ENCODE data around the gene GFOD1. TPM values are rescaled to one million over a fixed set of nuclear protein-coding genes. Genes with fewer than 3 reads are reported as not detected.
"Not testable (repeated sequence)": the region's sequence is repeated elsewhere in the genome, so short reads cannot be mapped to it uniquely, and the experiment has no call there.

The GFOD1 gene
- total RNA-seq, 4 donors from 2014 or later: 16.1 to 30.7 (median 22.9) TPM

- DNase-seq: no peak
- intact Hi-C loops (cut with DNase I): no loop called here
- H3K9me3 ChIP-seq: no peaks in the 10 kb centered on the region
- no peaks in the 10 kb centered on the region for H3K36me3 ChIP-seq
- H3K4me3 ChIP-seq: no peak overlapping the region
- H3K4me1 ChIP-seq: peaks cover 6 to 58% (median 8%) of the 10 kb centered on the region in 3 donors
- no peaks in the 10 kb centered on the region for H3K27me3 ChIP-seq
- WGBS, 2 donors: 56 to 66% methylated on average over 3 of the region's 4 CpGs
- TF ChIP-seq CTCF (IDR thresholded peaks at IDR 0.05) (no peak), POLR2A (IDR thresholded peaks at IDR 0.05) (no peak)
- H3K27ac ChIP-seq: peak overlapping the region in 1 of 4 donors; percentile 33
Observed at GRCh38 chr6:13435477-13436246, 51.7 kb downstream of the GFOD1 start.

DNA sequence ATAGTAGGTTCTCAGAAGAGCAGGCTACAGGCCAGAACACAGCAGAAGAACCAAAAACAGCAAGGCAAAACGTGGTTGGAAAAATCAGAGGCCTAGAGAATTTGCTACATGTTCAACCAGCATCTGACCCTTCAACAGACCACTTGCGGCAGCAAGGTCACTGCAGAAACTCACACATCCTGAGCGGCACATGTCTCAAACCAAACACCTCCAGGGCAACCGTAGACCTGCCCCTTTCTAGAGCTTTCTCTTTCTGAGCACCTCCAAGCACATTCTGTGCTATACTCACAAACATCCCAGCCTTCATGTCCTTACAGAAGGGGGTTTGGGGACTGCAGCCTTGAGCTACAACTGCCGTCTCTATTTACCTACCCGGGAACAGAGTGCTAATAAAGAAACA, 52.6 kb downstream of the GFOD1 start:
- intact Hi-C loops (cut with DNase I): no loop called here
- H3K36me3 ChIP-seq: no peaks in the 10 kb centered on the region
- TF ChIP-seq CTCF (IDR thresholded peaks at IDR 0.05): no peak
- no peak for TF ChIP-seq POLR2A (IDR thresholded peaks at IDR 0.05)
- WGBS, 2 donors: 86 to 87% methylated on average over 6 of the region's 6 CpGs
- H3K4me1 ChIP-seq: peaks cover 1 to 56% (median 6%) of the 10 kb centered on the region in 3 donors
- DNase-seq: no peak
- H3K4me3 ChIP-seq: no peak overlapping the region
- H3K27ac ChIP-seq: no peak overlapping the region
- no peaks in the 10 kb centered on the region for H3K27me3 ChIP-seq
- H3K9me3 ChIP-seq: no peaks in the 10 kb centered on the region

- peaks cover 4 to 60% (median 10%) of the 10 kb centered on the region in 3 donors for H3K4me1 ChIP-seq
- H3K9me3 ChIP-seq; H3K36me3 ChIP-seq; H3K27me3 ChIP-seq; DNase-seq; intact Hi-C loops (cut with DNase I); H3K4me3 ChIP-seq: not testable (repeated sequence)
- peak overlapping the region in 1 of 4 donors; percentile 28 for H3K27ac ChIP-seq
Observed at GRCh38 chr6:13434135-13434775, 53.1 kb downstream of the GFOD1 start.

GRCh38 chr6:13433709-13434121, 53.7 kb downstream of the GFOD1 start:
- intact Hi-C loops (cut with DNase I): no loop called here
- H3K36me3 ChIP-seq: no peaks in the 10 kb centered on the region
- no peaks in the 10 kb centered on the region for H3K27me3 ChIP-seq
- H3K27ac ChIP-seq: peak overlapping the region in 1 of 4 donors; percentile 28
- H3K4me1 ChIP-seq: peaks cover 9 to 66% (median 14%) of the 10 kb centered on the region in 3 donors
- no peak for TF ChIP-seq POLR2A (IDR thresholded peaks at IDR 0.05)
- no peak for TF ChIP-seq CTCF (IDR thresholded peaks at IDR 0.05)
- no peak for DNase-seq
- H3K9me3 ChIP-seq: no peaks in the 10 kb centered on the region
- 86 to 92% methylated on average over 3 to 5 of the region's 5 CpGs for WGBS, 2 donors
- H3K4me3 ChIP-seq: no peak overlapping the region

- 71 to 79% methylated on average over 4 of the region's 4 CpGs for WGBS, 2 donors
- no peak overlapping the region for H3K4me3 ChIP-seq
- DNase-seq: no peak
- peaks cover 9 to 75% (median 14%) of the 10 kb centered on the region in 3 donors for H3K4me1 ChIP-seq
- no peaks in the 10 kb centered on the region for H3K36me3 ChIP-seq
- intact Hi-C loops (cut with DNase I): no loop called here
- no peaks in the 10 kb centered on the region for H3K9me3 ChIP-seq
- peak overlapping the region in 2 of 4 donors; percentile 26 to 32 for H3K27ac ChIP-seq
- H3K27me3 ChIP-seq: no peaks in the 10 kb centered on the region
- TF ChIP-seq CTCF (IDR thresholded peaks at IDR 0.05): no peak
- no peak for TF ChIP-seq POLR2A (IDR thresholded peaks at IDR 0.05)
Observed at GRCh38 chr6:13432526-13433184, 54.7 kb downstream of the GFOD1 start.

Data from esophagus squamous epithelium (tissue), 5 donors.